ENCODE data around the gene FILIP1L.

Gene FILIP1L

DNA sequence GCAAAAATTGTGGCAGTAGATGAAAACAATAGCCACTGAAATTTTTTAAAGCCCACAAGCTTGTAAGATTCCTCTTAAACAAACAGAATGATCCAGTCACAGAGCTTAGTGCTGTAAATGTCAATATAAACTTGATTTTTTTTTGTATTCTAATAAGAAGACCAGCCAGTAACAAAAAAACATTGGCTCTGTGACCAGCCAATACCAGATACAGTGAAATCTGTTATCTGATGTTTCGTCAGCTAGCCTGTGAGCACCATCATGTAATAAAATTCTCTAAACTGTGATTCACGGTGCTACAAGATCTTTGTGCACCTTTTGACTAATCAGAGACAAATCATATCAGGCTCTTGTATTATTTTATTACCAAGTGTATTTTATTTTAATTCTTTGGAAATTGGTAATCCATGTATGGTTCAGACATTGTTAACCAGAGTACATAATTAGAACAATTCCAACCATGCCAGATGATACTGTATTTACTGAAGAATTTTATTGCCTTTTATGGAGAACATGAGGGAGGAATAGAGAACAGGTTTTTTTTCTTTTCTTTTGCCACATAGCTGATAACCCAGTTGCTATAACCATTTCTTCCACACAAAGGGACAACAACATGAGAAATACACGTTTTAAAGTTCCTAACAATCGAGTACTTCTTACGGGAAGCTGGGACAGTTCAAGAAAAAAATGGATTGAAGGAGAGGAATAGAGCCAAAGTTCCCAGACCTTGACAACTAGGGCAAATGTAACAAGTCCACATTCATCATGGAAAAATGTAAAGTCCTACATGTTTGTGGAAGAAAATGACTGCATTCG is 71.9 kb downstream of the FILIP1L start:
- DNase-seq (ENCODE audit: low spot score): no peak

DNA sequence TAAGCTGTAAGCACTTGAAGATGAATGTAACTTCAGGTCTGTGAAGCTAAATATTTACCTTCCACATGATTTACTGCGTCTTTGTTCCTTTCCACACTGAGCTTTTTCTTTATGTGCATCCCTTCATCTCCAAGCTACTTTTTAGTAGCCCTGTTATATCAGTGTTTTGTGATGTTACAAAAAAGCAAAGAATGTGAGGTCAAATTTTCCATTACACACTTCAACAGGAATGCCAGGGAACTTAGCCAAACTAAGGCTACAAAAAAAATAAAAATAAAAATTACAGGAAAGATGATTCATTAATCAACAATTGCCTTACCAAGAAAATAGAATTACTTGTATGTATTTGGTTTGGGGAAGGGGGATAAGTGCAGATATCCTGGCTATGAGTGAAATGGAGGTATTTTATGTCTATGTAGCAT is 73.0 kb downstream of the FILIP1L start:
- no peak for DNase-seq (ENCODE audit: low spot score)

DNA sequence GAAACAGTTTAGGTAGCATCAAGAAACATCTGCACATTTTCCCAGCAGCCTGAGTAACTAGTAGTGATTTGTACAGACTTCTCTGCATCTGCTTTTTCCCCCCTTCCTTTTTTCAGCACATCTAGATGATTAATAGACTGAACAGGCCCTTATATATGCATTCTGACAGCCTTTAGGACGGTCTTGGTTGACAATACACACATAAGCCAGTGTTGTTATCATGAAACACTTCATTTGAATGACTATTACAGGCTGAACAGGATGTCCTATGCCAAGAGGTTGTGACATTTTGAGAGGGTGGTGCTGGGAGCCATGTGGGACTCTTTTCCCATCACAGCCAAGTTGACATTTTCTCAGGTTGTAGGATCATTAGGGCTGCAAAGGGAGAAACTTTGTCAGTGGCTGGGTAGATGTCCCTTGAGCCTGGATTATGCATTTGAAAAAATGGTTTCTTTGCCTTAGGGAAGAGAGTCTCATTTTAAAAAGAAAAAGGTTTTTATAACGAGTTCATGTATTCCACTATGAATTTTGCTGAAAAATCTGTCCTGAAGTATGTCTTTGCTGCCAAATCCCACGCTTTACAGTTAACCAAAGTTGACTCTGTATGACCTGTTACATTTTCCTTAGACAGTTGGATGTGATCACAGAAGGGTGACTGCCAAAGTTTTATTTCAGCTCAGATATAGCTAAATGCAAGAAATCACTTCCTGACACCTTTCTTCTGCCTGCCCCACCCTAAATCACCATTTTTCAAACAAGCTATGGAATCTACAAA is 73.7 kb downstream of the FILIP1L start:
- no peak for DNase-seq (ENCODE audit: low spot score)

DNA sequence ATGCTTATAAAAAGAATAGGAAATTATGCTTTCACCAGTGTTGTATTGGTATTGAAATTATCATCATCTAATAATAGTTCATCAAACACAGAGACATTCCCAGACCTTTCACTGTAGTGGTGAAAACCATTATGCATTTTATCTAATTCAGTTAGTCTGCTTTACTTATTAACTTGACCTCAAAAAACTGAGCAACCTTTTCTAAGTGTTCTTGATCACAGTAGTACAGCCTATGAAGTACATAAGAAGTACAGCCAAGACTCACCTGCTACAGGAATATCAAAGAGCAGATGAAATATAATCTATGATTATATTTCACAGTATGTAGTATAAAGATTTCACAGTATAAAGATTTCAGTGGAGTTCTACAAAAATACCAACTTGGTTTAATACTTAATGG is 75.2 kb downstream of the FILIP1L start:
- DNase-seq (ENCODE audit: low spot score): no peak

DNA sequence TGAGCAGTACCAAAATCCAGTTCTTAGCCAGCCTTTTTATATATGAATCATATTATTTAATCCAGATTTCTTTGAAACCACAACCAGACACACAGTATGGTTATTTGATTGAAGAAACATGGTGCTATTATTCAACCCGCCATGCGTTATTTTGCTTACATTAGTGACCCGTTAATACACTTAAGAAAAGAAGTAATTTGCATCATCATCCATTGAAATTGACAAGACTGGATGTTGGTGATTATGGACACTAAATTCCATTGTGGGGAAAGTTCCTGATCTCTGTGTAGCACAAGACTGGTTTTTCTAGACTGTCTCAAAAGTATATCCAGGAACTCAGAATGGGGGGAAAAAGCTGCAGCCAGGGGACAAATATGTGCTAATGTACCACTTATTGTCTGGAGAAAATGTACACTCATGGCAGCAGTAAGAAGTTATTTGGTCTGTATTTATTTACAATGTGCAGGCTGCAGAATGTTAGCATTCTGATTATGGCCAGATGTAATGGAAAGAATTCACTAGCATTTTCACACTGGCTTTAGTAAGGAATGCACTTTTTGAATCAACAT is 80.3 kb downstream of the FILIP1L start:
- DNase-seq (ENCODE audit: low spot score): no peak

DNA sequence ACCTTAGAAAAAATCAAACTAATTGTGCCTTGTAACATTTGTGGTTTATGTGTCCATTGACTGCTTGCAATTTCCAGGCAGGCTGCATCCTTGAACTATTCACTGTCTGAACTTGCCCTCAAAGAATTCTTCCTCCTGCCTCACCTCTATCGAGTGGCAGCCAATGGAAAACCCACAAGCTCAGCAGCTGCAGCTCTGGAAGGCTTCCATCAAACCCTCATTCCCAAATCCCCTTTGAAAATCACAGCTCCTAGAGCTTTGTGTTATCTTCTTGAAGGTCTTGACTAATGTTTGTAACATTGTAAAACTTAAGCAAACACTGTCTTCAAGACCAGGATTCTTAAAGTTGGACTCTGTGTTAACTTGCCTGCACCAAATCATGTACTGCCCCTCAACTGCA is 81.1 kb downstream of the FILIP1L start:
- no peak for DNase-seq (ENCODE audit: low spot score)

DNA sequence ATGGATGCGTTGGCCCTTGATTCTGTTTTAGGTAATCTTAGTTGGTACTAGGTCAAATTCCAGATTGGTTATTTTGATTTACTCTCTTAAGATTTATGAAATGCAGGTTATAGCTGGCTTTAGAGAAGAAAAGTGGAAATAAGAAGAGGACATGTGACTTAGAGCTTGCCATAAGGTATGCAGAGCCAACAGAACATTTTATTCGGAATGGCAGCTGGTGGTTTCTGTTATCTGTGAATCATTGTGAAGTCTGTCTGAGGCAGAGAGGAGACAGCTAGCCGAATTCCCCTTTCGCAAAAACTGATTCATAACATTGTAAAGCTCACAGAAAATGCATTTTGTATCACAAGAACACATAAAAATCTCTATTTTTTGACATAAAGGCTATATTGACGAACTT is 82.1 kb downstream of the FILIP1L start:
- DNase-seq (ENCODE audit: low spot score): no peak

DNA sequence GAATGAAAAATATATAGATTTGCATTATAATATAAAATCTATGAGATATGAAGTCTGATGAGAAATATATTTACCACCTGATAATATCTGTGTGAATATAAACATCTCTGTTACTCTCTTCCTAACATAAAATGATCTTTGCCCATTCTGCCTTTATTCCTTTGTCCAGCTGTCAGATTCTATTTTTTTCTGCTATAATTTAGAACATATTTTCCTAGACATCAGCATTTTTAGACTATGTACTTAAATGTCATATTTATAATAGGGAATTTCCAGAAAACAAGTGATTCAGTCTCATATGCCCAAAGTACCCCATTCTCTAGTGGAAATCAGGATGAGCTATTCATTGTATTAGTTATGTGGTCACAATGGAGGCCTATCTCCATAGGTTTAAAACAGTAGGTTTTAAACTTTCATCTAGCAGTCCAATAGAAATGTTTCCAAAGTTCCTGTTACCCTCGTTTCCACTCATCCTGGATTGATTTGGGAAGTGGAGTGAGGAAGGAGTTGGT is 83.3 kb downstream of the FILIP1L start:
- no peak for DNase-seq (ENCODE audit: low spot score)

DNA sequence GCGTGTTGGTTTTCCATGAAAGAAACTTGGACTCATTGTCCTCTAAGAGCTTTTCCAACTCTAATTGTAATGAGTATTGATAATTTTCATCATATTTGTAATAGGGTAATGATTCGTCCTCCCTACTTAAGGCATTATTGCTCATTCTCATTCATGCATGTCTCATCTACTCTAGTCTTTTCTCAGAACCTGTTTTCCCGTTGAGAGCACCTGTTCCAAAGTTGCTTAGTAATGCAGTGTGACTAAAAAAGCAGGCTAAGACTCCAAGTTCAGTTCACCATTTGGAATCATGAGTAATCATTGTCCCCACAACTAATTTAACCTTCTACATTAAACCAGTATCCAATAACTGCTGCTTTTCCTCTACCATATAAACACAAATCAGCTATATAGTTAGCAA is 84.0 kb downstream of the FILIP1L start:
- no peak for DNase-seq (ENCODE audit: low spot score)

DNA sequence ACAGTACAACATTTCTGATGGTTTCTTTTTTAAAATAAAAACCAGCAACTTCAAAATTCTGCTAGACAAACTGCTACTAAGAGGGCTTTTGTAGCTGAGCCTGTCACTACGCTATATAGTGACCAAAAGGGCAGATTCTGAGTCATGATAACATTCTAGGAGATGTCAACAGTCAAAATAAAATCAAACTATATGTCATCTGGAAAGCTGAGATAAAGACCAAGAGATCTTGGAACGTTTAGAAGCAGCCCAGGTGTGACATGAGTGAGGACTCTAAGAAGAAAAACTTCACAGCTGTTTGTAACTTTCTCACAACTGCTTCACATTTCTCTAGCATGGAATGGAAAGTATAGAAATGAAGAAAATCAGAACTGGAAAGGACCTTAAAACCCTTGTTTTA is 84.6 kb downstream of the FILIP1L start:
- no peak for DNase-seq (ENCODE audit: low spot score)

DNA sequence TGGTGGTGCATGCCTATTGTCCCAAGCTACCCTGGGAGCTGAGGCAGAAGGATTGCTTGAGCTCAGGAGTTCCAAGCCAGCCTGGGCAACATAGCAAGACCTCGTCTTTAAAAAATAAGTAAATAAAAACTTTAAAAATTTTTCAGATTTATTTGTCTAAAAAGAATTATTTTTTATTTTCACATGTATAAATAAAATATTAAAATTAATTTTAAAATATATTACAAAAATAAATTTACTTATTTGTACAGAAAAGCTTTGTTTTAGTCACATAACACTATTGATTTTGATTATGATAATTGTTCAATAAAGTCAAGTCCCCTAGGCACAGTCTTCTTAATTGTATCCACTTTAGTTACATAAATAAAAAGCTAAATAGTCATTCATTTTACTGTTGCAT is 85.2 kb downstream of the FILIP1L start:
- DNase-seq (ENCODE audit: low spot score): no peak

DNA sequence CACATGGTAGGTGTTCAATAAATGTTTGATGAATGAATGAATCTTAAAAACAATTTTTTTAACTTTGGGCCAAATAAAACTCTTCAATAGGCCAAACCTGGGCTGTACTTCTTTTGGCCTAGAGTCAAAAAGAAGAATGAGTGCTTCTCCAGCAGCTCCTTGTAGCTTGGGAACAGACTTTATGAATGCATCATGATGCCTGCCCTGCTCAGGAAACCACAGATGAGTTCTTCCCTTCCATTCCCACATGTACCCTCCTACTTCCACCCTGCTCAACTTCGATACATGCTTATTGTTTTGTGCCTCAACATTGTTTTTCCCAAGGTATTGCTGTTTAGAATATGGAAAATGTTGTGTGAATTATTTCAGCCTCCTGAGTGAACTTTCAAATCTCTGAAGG is 87.0 kb downstream of the FILIP1L start:
- no peak for DNase-seq (ENCODE audit: low spot score)

DNA sequence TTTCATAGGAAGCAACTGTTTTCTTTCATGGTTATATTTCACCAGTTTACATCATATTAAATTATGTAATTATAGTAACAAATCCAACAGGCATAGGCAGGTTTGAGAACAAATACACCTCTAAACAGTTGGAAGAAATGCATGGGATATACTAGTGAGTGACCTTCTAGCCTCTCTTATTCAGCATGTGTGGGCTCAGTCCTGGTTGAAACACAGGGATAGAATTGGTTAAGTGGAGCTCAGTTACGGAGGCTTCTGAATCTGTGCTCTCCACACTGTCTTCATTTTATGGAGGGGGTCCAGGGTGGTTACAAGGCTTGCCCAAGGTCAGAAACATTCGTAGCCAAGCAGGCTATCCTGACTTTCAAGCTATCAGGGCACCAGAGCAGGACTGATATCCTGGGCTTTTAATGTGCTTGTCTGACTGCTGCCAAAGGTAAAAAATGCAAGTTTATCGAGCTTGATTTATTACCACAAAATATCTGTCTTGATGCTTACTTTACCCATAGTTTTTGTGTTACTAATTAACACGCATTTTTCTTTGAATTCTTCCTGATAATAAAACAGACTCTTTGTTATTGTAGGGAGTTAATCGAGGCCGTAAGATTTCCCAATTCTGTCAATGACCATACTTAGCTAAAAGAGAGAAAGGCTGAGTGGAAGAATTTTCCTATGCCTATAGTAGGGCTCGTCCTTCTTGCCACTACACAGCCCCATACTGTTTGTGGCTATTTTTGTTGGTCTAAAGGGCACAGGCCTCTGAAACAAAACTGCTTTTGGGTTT is 89.6 kb downstream of the FILIP1L start:
- no peak for DNase-seq (ENCODE audit: low spot score)

DNA sequence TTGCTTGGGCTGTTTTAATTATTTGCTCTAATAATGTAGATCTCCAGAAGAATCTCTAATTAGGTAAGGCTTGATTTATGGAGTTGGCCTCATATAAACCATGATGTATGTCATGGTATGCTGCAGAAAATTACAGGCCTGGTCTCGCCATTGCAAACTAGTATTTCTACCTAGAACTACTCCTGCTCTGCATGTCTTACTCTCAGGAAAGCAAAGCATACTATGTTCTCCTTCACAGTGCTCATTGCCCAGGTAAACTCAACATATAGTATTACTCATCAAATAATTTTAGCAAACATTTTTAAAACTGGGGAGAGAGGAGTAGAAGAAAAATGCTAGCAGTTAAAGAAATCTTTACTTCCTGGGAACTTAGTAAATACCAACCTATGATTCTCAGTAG is 90.7 kb downstream of the FILIP1L start:
- no peak for DNase-seq (ENCODE audit: low spot score)

DNA sequence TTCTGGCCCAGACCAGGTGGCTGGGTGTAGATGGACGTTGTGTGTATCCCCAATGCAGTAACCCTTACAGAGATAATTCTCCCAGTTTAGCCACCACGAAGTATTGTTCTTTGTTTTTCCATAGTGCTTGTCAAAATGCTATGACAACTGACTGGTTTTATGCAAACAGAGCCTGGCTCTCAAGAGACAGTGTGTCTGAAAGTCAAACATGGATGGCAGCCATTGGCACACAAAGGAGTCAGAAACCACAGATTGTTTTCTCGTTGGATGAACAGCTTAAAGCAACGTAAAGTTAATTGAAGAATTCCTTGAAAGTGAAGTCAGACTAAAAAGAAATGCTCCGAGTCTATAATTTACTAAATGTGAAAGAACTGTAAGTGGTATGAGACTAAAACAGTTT is 91.2 kb downstream of the FILIP1L start:
- DNase-seq (ENCODE audit: low spot score): no peak

DNA sequence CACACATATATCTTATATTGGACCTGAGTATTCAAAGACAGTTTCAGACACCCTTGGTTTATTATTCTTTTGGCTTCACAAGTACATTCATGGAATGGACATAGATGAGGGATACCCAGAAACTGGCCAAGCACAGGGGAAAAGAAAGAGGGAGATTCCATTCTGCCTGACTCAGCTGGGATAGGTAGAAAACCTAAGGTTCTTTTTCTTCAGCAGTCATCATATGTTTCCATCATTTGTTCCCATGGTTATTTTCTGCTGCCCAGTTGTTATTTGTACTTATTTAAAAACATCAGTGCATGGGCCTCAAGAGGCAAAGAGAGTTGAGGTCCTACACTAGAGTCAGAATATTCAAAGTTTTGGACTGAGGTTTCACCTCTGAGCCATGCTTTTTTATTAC is 91.8 kb downstream of the FILIP1L start:
- no peak for DNase-seq (ENCODE audit: low spot score)

DNA sequence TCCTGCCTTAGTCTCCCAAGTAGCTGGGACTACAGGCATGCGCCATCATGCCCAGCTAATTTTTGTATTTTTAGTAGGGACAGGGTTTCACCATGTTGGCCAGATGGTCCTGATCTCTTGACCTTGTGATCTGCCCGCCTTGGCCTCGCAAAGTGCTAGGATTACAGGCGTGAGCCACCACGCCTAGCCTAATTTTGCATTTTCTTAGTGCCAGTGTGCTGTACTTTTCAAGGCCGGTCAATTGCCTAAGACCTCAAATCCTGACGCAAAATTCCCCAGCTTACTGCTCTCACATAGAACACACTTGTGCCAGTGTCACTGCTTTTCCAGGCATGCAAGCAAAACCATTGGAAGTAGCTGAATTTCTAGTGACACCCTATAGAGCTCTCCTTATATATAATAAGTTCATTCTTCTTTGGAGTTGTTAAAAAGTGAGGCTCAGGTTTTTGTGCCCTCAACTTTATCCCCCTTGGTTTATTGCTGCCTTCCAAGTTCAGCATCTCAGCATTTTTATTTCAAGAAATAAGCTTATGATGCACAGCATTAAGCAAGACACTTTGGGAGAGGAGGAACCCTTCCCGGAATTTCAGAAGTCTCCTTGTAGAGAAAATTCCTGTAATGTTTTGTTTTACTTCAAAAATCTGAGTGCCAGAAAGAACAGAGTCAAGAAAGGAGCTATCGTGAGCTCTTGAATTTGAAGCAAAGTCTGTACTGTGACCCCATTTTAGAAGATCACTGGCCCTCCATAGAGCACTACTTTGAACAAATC is 93.2 kb downstream of the FILIP1L start:
- DNase-seq (ENCODE audit: low spot score): no peak

DNA sequence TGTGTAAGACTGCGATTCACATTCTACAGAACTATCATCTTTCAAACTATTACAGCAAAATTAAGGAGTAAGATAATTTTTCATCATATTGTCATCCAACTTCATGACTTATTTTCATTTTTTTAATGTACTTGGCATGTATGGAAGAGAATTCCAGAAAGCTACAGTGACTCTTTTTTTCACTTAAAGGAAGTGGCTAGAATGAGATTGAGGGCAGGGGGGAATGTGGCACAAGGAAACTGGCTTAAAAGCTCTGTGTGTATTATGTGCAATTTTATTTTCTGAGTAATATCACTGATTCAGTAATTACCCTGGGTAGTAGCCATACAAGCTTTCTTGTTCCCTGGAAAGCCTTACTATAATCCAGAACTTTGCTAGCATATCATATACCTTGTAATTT is 94.6 kb downstream of the FILIP1L start:
- no peak for DNase-seq (ENCODE audit: low spot score)

DNA sequence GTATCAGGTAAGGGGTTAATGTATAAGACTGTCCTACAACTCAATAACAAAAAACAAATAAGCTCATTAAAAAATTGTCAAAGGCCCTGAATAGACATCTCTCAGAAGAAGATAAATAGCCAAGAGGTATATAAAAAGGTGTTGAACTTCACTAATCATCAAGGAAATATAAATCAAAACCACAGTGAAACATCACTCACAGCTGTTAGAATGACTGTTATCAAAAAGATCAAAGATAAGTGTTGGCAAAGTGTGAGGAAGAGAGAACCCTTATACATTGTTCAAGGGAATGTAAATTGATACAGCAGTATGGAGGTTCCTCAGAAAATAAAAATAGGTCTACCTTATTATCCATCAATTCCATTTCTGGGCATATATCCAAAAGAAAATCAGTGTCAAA is 95.5 kb downstream of the FILIP1L start:
- DNase-seq (ENCODE audit: low spot score): no peak

DNA sequence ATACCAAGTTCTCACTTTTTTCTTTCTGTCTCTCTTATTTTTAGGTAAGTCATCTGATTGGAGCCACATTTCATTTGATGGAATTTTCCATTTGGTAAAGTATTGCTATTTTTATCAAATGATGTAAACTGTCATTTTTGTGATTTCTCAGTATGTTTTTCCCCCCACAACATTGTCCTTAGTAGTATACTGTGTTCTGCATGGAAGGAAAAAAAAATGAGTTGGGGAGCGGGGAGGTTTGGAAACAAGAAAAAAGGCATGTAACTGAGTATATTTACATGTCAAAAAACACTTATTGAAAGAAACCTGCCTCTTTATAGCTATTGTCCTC is 104.2 kb downstream of the FILIP1L start:
- no peak for DNase-seq (ENCODE audit: low spot score)

DNA sequence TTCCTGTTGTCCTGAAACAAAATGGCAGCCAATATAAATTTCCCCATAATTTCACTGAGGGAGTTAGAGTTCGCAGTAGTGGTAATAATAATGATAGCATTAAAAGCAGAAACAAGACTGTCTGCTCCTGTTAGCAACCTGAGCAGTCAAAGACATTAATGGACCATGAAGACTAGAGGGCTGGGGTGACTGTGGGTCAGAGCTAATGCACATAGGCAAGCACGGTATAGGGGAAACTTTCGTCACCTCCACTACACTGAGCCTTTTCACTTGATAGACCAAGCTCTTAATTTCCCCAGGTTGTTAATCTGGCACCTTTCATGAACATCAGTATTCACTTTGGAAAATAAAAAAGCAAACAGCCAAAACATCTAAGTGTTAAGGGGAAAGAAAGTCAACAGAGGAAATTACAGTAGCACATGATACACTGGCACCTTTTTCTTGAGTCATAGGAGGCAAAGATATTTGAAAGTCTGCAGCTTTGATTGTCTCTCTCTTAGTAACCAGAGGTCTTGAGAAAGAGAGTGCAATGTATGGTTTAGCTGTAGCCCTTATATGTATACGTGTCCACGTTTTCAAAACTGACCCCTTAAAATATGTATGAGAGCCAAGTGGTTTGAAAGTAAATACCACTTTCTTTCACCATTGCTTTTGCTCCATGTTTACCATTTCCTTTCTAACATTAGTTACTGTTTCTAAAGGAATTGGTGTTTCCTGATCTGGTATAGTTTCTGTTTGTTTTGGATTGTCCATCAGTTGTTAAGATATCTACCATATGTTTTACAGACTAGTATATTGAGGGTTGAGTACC is 104.8 kb downstream of the FILIP1L start:
- DNase-seq (ENCODE audit: low spot score): no peak

Measured in SW480 (cell line).